Tibial nerve (tissue), 4 donors: Measurements from ENCODE around the gene PLAAT2. TPM values are rescaled to one million over a fixed set of nuclear protein-coding genes. Genes with fewer than 3 reads are reported as not detected.
A peak's percentile ranks its signal among the peaks of the same experiment; 100 is the strongest.

Source experiments
- DNase-seq, 2 donors: peaks; one replicate each; pipeline ENCODE4 v3.0.0-alpha.2; 2019; ENCODE audit warnings: low spot score in 2 of 2
- H3K27ac ChIP-seq, 4 donors: fragments of 200-600 bp; sonication (generic) in 3 of 4; one replicate each; pipeline ENCODE4 v1.5.1; 2017 to 2019; ENCODE audit warnings: mild to moderate bottlenecking in 1 of 4
- H3K27me3 ChIP-seq, 2 donors: fragments of 200-600 bp; sonication (generic) in 1 of 2; one replicate each; pipeline versions ENCODE4 v1.5.1 to v1.6.0; 2017 to 2019
- H3K36me3 ChIP-seq, 3 donors: fragments of 200-600 bp; sonication (generic); one replicate each; pipeline ENCODE4 v1.5.1; 2018 to 2019
- H3K4me1 ChIP-seq, 4 donors: fragments of 200-600 bp; sonication (generic) in 3 of 4; one replicate each; pipeline ENCODE4 v1.5.1; 2017 to 2019
- H3K4me3 ChIP-seq, 4 donors: fragments of 200-600 bp; sonication (generic) in 3 of 4; one replicate each; pipeline ENCODE4 v1.5.1; 2017 to 2019; ENCODE audit warnings: mild to moderate bottlenecking in 1 of 4, moderate library complexity in 1 of 4
- H3K9me3 ChIP-seq, 4 donors: fragments of 200-600 bp; sonication (generic) in 3 of 4; one replicate each; pipeline ENCODE4 v1.5.1; 2017 to 2019
- EP300 ChIP-seq, 2 donors: sonication (generic); formaldehyde crosslinking; IDR thresholded peaks; one replicate each; pipeline ENCODE4 v1.6.1; 2017; ENCODE audit warnings: antibody characterized with exemption in 2 of 2, mild to moderate bottlenecking in 1 of 2
- POLR2A ChIP-seq, 2 donors: fragments of 450-650 bp; IDR thresholded peaks; one replicate each; pipeline ENCODE4 v1.6.1; 2017; ENCODE audit warnings: antibody characterized with exemption in 2 of 2, mild to moderate bottlenecking in 2 of 2, moderate library complexity in 2 of 2
- WGBS, 2 donors: methylation state at CpG; one replicate each; pipeline ENCODE4 v1.1.5; 2018; 5-methylcytosine and 5-hydroxymethylcytosine counted together
- total RNA-seq, 4 donors: library from RNA; depleted of rRNA; stranded (reverse); fragments of >200 nt; gene quantifications; one replicate each; pipeline ENCODE4 v1.1.0, GENCODE V29; 2016
- TF ChIP-seq, protein P1 (sequence below), 5 experiments: fragments of 200-600 bp in 3 of 5; fragments of 450-650 bp in 2 of 5; sonication (generic) in 3 of 5; IDR thresholded peaks; one replicate each; pipeline ENCODE4 v1.5.1; 2016 to 2019; ENCODE audit warnings: antibody characterized with exemption in 5 of 5, mild to moderate bottlenecking in 3 of 5, moderate library complexity in 2 of 5

PLAAT2 gene
- total RNA-seq, result under 1 TPM in 1 of 4 donors, not detected in 3; 0.90 TPM

DNA sequence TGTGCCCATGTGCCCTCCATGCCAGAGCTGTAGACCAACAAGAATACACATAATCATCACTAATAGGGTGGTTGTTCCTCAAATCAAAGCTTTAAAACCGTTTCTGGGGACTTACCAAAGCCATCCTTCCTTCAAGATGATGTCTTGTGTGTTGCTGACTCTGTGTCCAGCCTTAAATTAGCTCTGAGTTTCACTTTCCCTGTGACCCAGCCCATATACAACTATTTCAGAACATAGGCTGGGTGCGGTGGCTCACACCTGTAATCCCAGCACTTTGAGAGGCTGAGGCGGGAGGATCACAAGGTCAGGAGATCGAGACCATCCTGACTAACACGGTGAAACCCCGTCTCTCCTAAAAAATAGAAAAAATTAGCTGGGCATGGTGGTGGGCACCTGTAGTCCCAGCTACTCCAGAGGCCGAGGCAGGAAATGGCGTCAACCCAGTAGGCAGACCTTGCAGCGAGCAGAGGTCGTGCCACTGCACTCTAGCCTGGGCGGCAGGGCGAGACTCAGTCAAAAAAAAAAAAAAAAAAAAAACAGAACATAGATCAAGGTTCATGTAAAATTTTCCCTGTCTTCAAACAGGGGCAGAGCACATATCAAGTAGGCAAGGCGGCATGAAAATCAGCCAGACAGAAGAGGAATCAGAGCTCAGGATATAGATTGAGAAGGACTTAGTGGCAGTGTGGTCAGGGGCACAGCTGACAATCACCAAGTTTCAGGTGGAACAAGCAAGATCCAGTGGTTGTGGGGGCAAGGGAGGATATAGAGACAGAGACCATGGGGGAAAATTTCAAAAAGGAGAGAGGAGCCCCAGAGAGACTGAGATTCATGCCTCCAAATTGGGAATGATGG, at the start of gene PLAAT2:
Gene PLAAT2 (minus strand): TSS at position 179 of the 855 bp plus-strand sequence. CDS start 55 bp downstream, at position 124.
- H3K4me3 ChIP-seq, result no peak within 1 kb of the TSS
- TF ChIP-seq POLR2A (IDR thresholded peaks at IDR 0.05) (no peak), EP300 (IDR thresholded peaks at IDR 0.05) (no peak)
- TF ChIP-seq, protein P1, sequence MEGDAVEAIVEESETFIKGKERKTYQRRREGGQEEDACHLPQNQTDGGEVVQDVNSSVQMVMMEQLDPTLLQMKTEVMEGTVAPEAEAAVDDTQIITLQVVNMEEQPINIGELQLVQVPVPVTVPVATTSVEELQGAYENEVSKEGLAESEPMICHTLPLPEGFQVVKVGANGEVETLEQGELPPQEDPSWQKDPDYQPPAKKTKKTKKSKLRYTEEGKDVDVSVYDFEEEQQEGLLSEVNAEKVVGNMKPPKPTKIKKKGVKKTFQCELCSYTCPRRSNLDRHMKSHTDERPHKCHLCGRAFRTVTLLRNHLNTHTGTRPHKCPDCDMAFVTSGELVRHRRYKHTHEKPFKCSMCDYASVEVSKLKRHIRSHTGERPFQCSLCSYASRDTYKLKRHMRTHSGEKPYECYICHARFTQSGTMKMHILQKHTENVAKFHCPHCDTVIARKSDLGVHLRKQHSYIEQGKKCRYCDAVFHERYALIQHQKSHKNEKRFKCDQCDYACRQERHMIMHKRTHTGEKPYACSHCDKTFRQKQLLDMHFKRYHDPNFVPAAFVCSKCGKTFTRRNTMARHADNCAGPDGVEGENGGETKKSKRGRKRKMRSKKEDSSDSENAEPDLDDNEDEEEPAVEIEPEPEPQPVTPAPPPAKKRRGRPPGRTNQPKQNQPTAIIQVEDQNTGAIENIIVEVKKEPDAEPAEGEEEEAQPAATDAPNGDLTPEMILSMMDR (IDR thresholded peaks at IDR 0.05), result no peak
- peak within 1 kb of the TSS in 1 of 4 donors; percentile 62 for H3K27ac ChIP-seq
- no peak for DNase-seq
- H3K9me3 ChIP-seq, result no peaks in the 10 kb centered on the region
- H3K4me1 ChIP-seq, result peaks cover 0 to 45% (median 10%) of the 10 kb centered on the region in 4 donors
- 91 to 94% methylated on average over 13 of the region's 13 CpGs for WGBS, 2 donors
- no peaks in the 10 kb centered on the region for H3K36me3 ChIP-seq
- no peaks in the 10 kb centered on the region for H3K27me3 ChIP-seq

GRCh38 chr11:63612181-63612580, 49.0 kb upstream of the PLAAT2 start:
- Histone ChIP-seq H3K27ac (peak overlapping the region; percentile 86 to 99 (median 91)), H3K36me3 (no peaks in the 10 kb centered on the region), H3K27me3 (no peaks in the 10 kb centered on the region), H3K4me3 (peak overlapping the region; percentile 15 to 69 (median 40)), H3K9me3 (no peaks in the 10 kb centered on the region), H3K4me1 (peaks cover 0 to 55% (median 34%) of the 10 kb centered on the region in 4 donors)
- DNase-seq, result no peak
- TF ChIP-seq POLR2A (IDR thresholded peaks at IDR 0.05) (no peak), EP300 (IDR thresholded peaks at IDR 0.05) (no peak)
- TF ChIP-seq, protein P1 (IDR thresholded peaks at IDR 0.05), result no peak

DNA sequence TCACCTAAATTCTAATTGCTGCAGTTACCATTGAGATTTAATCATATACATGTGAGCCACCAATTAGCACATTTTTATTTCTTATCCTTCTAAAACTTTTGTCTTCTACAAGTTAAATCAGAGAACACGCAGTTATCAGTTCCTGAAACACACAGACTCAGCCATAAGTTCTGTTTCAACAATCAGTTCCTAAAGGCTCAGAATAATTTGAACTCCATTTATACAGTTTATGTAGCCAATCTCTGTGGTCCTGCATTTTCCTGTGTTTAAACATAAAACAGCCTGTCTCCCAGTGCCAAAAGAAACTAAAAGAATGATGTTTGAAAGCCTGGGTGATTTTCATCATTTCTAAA, 48.2 kb upstream of the PLAAT2 start:
- no peaks in the 10 kb centered on the region for H3K9me3 ChIP-seq
- H3K36me3 ChIP-seq, result no peaks in the 10 kb centered on the region
- WGBS, 2 donors, result 23 to 29% methylated on average over 1 of the region's 1 CpG
- no peak for DNase-seq
- H3K4me1 ChIP-seq, result peaks cover 0 to 63% (median 37%) of the 10 kb centered on the region in 4 donors
- peak overlapping the region; percentile 15 to 69 (median 40) for H3K4me3 ChIP-seq
- no peak for TF ChIP-seq POLR2A (IDR thresholded peaks at IDR 0.05)
- no peak for TF ChIP-seq EP300 (IDR thresholded peaks at IDR 0.05)
- TF ChIP-seq, protein P1 (IDR thresholded peaks at IDR 0.05), result no peak
- H3K27ac ChIP-seq, result peak overlapping the region; percentile 86 to 99 (median 91)
- no peaks in the 10 kb centered on the region for H3K27me3 ChIP-seq

GRCh38 chr11:63610604-63611394, 47.6 kb upstream of the PLAAT2 start:
- peak overlapping the region; percentile 13 to 69 (median 16) for H3K4me3 ChIP-seq
- TF ChIP-seq, protein P1 (IDR thresholded peaks at IDR 0.05), result peak in 2 of 5 experiments; percentile 24 to 46
- TF ChIP-seq POLR2A (IDR thresholded peaks at IDR 0.05) (peak in 1 of 2 donors; percentile 31), EP300 (IDR thresholded peaks at IDR 0.05) (peak in 1 of 2 donors; percentile 21)
- no peak for DNase-seq
- H3K9me3 ChIP-seq, result no peaks in the 10 kb centered on the region
- peaks cover 0 to 69% (median 37%) of the 10 kb centered on the region in 4 donors for H3K4me1 ChIP-seq
- H3K27ac ChIP-seq, result peak overlapping the region; percentile 86 to 99 (median 91)
- H3K27me3 ChIP-seq, result no peaks in the 10 kb centered on the region
- 14 to 30% methylated on average over 14 of the region's 14 CpGs for WGBS, 2 donors
- peaks cover 0 to 4% (median 0%) of the 10 kb centered on the region in 3 donors for H3K36me3 ChIP-seq
